Gastrocnemius medialis (tissue), 4 donors: ENCODE data around the gene IGF2. TPM values are rescaled to one million over a fixed set of nuclear protein-coding genes. Genes with fewer than 3 reads are reported as not detected.
"Not testable (repeated sequence)": the region's sequence is repeated elsewhere in the genome, so short reads cannot be mapped to it uniquely, and the experiment has no call there.

ENCODE experiments used
- ATAC-seq, 2 donors: fragments of 150-250 bp; one replicate each; pipeline ENCODE4 v1.9.1; 2016
- DNase-seq, 2 donors: peaks; one replicate each; pipeline ENCODE4 v3.0.0-alpha.2; 2019
- H3K27ac ChIP-seq, 4 donors: fragments of 200-600 bp; sonication (generic); 1 replicate in 1 of 4; 2 replicates in 3 of 4; pipeline ENCODE4 v1.5.1; 2016 to 2018; ENCODE audit warnings: mild to moderate bottlenecking in 2 of 4, moderate library complexity in 1 of 4
- H3K27me3 ChIP-seq, 3 donors: fragments of 200-600 bp; sonication (generic) in 2 of 3; 1 replicate in 1 of 3; 2 replicates in 2 of 3; pipeline versions ENCODE4 v1.5.1 to v1.6.0; 2016 to 2019; ENCODE audit warnings: mild to moderate bottlenecking in 1 of 3, moderate library complexity in 1 of 3
- H3K36me3 ChIP-seq, 2 donors: fragments of 200-600 bp; sonication (generic) in 1 of 2; one replicate each; pipeline ENCODE4 v1.5.1; 2017 to 2018
- H3K4me1 ChIP-seq, 2 donors: fragments of 200-600 bp; sonication (generic) in 1 of 2; one replicate each; pipeline ENCODE4 v1.5.1; 2016 to 2017; ENCODE audit warnings: mild to moderate bottlenecking in 2 of 2
- H3K4me3 ChIP-seq, 4 donors: fragments of 200-600 bp; sonication (generic) in 3 of 4; 1 replicate in 1 of 4; 2 replicates in 3 of 4; pipeline ENCODE4 v1.5.1; 2016 to 2019; ENCODE audit warnings: mild to moderate bottlenecking in 2 of 4
- H3K9me3 ChIP-seq, 3 donors: fragments of 200-600 bp; sonication (generic) in 2 of 3; 1 replicate in 1 of 3; 2 replicates in 2 of 3; pipeline ENCODE4 v1.5.1; 2016 to 2019
- CTCF ChIP-seq, 5 experiments: fragments of 450-650 bp in 3 of 5; fragments of 200-600 bp in 2 of 5; sonication (generic) in 2 of 5; IDR thresholded peaks in 4 of 5; conservative IDR thresholded peaks in 1 of 5; 1 replicate in 4 of 5; 2 replicates in 1 of 5; pipeline ENCODE4 v1.5.1; 2016 to 2019; ENCODE audit warnings: antibody characterized with exemption in 5 of 5, mild to moderate bottlenecking in 3 of 5, moderate library complexity in 3 of 5
- POLR2A ChIP-seq, 2 donors: fragments of 450-650 bp; IDR thresholded peaks; one replicate each; pipeline ENCODE4 v1.6.1; 2017; ENCODE audit warnings: antibody characterized with exemption in 2 of 2, mild to moderate bottlenecking in 2 of 2, moderate library complexity in 2 of 2
- in situ Hi-C, 4 donors: fragments of 200-750 bp; cut with MboI; loops; one replicate each; pipeline versions ENCODE4 v1.15.0 to v1.8.0; 2017; ENCODE audit warnings: low sequenced_read_pairs in 4 of 4
- intact Hi-C: fragments of 100-400 bp; cut with DNase I; formaldehyde crosslinking; loops from one replicate; pipeline ENCODE4 v1.15.1; 2023; ENCODE audit warnings: low total_unique reads
- total RNA-seq, 4 donors: library from RNA; depleted of rRNA; stranded (reverse); fragments of >200 nt; gene quantifications; one replicate each; pipeline versions ENCODE4 v1.1.0 to v1.2.3, GENCODE V29; 2016

The IGF2 gene
- total RNA-seq, 4 donors from 2014 or later: 21.6 to 42.4 (median 29.2) TPM

GRCh38 chr11:2180347-2180746 lies 41.2 kb upstream of the IGF2 start:
- DNase-seq (no peak), ATAC-seq (no peak)
- no peak overlapping the region for H3K4me3 ChIP-seq
- H3K4me1 ChIP-seq: no peaks in the 10 kb centered on the region
- TF ChIP-seq CTCF (IDR thresholded peaks at IDR 0.05 in 4 of 5, conservative IDR thresholded peaks at IDR 0.05 in 1 of 5) (no peak), POLR2A (IDR thresholded peaks at IDR 0.05) (no peak)
- H3K9me3 ChIP-seq: no peaks in the 10 kb centered on the region
- peaks cover 4 to 22% (median 5%) of the 10 kb centered on the region in 3 donors for H3K27me3 ChIP-seq
- intact Hi-C loops (no loop called here), in situ Hi-C loops (loop anchor here in 3 of 4 donors (25.0 kb wide), 2 partner anchors 232 to 257 kb away; partner anchors contain the start of genes TSSC4 (in 2 of the 3), KCNQ1 (in 1 of the 3) and TRPM5 (in 1 of the 3))
- H3K27ac ChIP-seq: no peak overlapping the region
- no peaks in the 10 kb centered on the region for H3K36me3 ChIP-seq

GRCh38 chr11:2179516-2179915 lies 40.3 kb upstream of the IGF2 start:
- Histone ChIP-seq H3K27me3 (peaks cover 4 to 16% (median 4%) of the 10 kb centered on the region in 3 donors), H3K27ac (no peak overlapping the region), H3K4me3 (no peak overlapping the region), H3K36me3 (no peaks in the 10 kb centered on the region), H3K9me3 (no peaks in the 10 kb centered on the region), H3K4me1 (no peaks in the 10 kb centered on the region)
- DNase-seq (no peak), ATAC-seq (no peak)
- TF ChIP-seq CTCF (IDR thresholded peaks at IDR 0.05 in 4 of 5, conservative IDR thresholded peaks at IDR 0.05 in 1 of 5): no peak
- TF ChIP-seq POLR2A (IDR thresholded peaks at IDR 0.05): no peak
- intact Hi-C loops: loop anchor here (5.0 kb wide), 1 partner anchor 912 kb away; no protein-coding TSS in a partner anchor
- in situ Hi-C loops: loop anchor here in 3 of 4 donors (25.0 kb wide), 2 partner anchors 233 to 258 kb away; partner anchors contain the start of genes TSSC4 (in 2 of the 3), KCNQ1 (in 1 of the 3) and TRPM5 (in 1 of the 3)

- TF ChIP-seq CTCF (IDR thresholded peaks at IDR 0.05 in 4 of 5, conservative IDR thresholded peaks at IDR 0.05 in 1 of 5): no peak
- no peak for TF ChIP-seq POLR2A (IDR thresholded peaks at IDR 0.05)
- H3K4me3 ChIP-seq: no peak overlapping the region
- no peak overlapping the region for H3K27ac ChIP-seq
- no peaks in the 10 kb centered on the region for H3K4me1 ChIP-seq
- no peaks in the 10 kb centered on the region for H3K9me3 ChIP-seq
- DNase-seq (no peak), ATAC-seq (no peak)
- in situ Hi-C loops (loop anchor here in 3 of 4 donors (25.0 kb wide), 2 partner anchors 233 to 258 kb away; partner anchors contain the start of genes TSSC4 (in 2 of the 3), KCNQ1 (in 1 of the 3) and TRPM5 (in 1 of the 3)), intact Hi-C loops (loop anchor here (5.0 kb wide), 1 partner anchor 912 kb away; no protein-coding TSS in a partner anchor)
- peaks cover 2 to 16% (median 4%) of the 10 kb centered on the region in 3 donors for H3K27me3 ChIP-seq
- H3K36me3 ChIP-seq: no peaks in the 10 kb centered on the region
These were observed 39.8 kb upstream of the IGF2 start for GRCh38 chr11:2178906-2179494.

- not testable (repeated sequence) for H3K36me3 ChIP-seq, ATAC-seq, H3K9me3 ChIP-seq, H3K4me1 ChIP-seq, H3K27ac ChIP-seq, DNase-seq, H3K4me3 ChIP-seq
- H3K27me3 ChIP-seq: peaks cover 0 to 16% (median 5%) of the 10 kb centered on the region in 3 donors
- in situ Hi-C loops (loop anchor here in 3 of 4 donors (25.0 kb wide), 2 partner anchors 234 to 259 kb away; partner anchors contain the start of genes TSSC4 (in 2 of the 3), KCNQ1 (in 1 of the 3) and TRPM5 (in 1 of the 3)), intact Hi-C loops (loop anchor here (5.0 kb wide), 1 partner anchor 911 kb away; no protein-coding TSS in a partner anchor)
These were observed 39.0 kb upstream of the IGF2 start for GRCh38 chr11:2178055-2178773.
